Eye (tissue), 1 donor: ENCODE data around the gene CLCF1.

Experiments
- DNase-seq: peaks from one replicate; pipeline ENCODE4 v3.0.0-alpha.2; 2015

The CLCF1 gene

GRCh38 chr11:67373648-67374570, 511 bp upstream of the CLCF1 start:
- DNase-seq = peak; percentile 86

- peak; percentile 76 for DNase-seq
Measured at GRCh38 chr11:67372321-67372992, 941 bp downstream of the CLCF1 start.

GRCh38 chr11:67371911-67372320, 1.5 kb downstream of the CLCF1 start:
- DNase-seq = no peak

- DNase-seq = peak; percentile 65
Measured at GRCh38 chr11:67371189-67371910, 2.0 kb downstream of the CLCF1 start.

GRCh38 chr11:67370351-67371076, 2.9 kb downstream of the CLCF1 start:
- DNase-seq = peak; percentile 67

GRCh38 chr11:67369801-67370284, 3.6 kb downstream of the CLCF1 start:
- DNase-seq = peak; percentile 49

- no peak for DNase-seq
Measured at GRCh38 chr11:67369275-67369674, 4.1 kb downstream of the CLCF1 start.

- no peak for DNase-seq
Measured at GRCh38 chr11:67368621-67369020, 4.8 kb downstream of the CLCF1 start.

GRCh38 chr11:67367761-67368227, 5.6 kb downstream of the CLCF1 start:
- no peak for DNase-seq

GRCh38 chr11:67366961-67367760, 6.2 kb downstream of the CLCF1 start:
- no peak for DNase-seq

- peak; percentile 41 for DNase-seq
Measured at GRCh38 chr11:67366546-67366945, 6.9 kb downstream of the CLCF1 start.

GRCh38 chr11:67365736-67366444, 7.5 kb downstream of the CLCF1 start:
- DNase-seq = no peak

GRCh38 chr11:67364783-67365722, 8.3 kb downstream of the CLCF1 start:
- DNase-seq = no peak

GRCh38 chr11:67364169-67364568, 9.2 kb downstream of the CLCF1 start:
- DNase-seq = no peak

- DNase-seq = no peak
Measured at GRCh38 chr11:67357831-67358670, 15.3 kb downstream of the CLCF1 start.

GRCh38 chr11:67356864-67357561, 16.4 kb downstream of the CLCF1 start:
- DNase-seq = peak; percentile 92

- DNase-seq = no peak
Measured at GRCh38 chr11:67356387-67356863, 17.0 kb downstream of the CLCF1 start.
